ENCODE data around the gene PGAP3. TPM values are rescaled to one million over a fixed set of nuclear protein-coding genes. Genes with fewer than 3 reads are reported as not detected.

Gene PGAP3
- total RNA-seq, 1 experiment from 2014 or later, result 20.2 TPM

DNA sequence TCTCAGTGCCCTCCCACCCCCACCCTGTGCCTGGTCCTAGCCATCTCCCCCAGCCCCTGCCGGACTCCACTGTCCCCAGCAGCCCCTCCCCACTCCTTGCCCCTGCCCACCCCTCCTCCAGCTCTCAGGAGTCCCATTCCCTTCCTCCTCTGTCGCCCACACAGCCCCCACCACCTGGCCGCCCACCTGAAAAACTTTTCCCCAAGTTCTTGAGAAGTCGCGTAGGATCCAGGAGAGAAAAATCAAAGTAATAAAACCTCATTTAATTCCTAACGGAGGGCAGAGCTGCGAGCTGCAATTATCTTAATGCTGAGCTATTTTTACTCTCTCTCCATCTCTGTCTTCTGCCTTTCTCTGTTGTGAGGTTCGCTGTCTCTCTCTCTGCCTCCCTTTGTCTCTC is 63.5 kb downstream of the PGAP3 start:
- Histone ChIP-seq H3K4me1 (ENCODE audit: low read length) (peaks cover 43% of the 10 kb centered on the region), H3K4me2 (ENCODE audit: low read depth, low read length, poor library complexity, severe bottlenecking) (peak overlapping the region; percentile 66), H3K27me3 (ENCODE audit: low read length) (no peaks in the 10 kb centered on the region), H3K9me2 (replicated peaks; ENCODE audit: insufficient read depth, low read length) (no peaks in the 10 kb centered on the region), H2AFZ (ENCODE audit: low read length) (no peak overlapping the region), H3K27ac (ENCODE audit: low read length) (no peak overlapping the region), H3K4me3 (ENCODE audit: low read length) (no peak overlapping the region), H3K9ac (ENCODE audit: low read length) (no peak overlapping the region), H3K36me3 (ENCODE audit: insufficient read depth, low read length) (no peaks in the 10 kb centered on the region), H4K20me1 (ENCODE audit: insufficient read depth, low read depth, low read length) (no peaks in the 10 kb centered on the region), H3K9me3 (ENCODE audit: low read length) (no peaks in the 10 kb centered on the region), H3K79me2 (ENCODE audit: low read length) (no peaks in the 10 kb centered on the region)
- no peak for DNase-seq

DNA sequence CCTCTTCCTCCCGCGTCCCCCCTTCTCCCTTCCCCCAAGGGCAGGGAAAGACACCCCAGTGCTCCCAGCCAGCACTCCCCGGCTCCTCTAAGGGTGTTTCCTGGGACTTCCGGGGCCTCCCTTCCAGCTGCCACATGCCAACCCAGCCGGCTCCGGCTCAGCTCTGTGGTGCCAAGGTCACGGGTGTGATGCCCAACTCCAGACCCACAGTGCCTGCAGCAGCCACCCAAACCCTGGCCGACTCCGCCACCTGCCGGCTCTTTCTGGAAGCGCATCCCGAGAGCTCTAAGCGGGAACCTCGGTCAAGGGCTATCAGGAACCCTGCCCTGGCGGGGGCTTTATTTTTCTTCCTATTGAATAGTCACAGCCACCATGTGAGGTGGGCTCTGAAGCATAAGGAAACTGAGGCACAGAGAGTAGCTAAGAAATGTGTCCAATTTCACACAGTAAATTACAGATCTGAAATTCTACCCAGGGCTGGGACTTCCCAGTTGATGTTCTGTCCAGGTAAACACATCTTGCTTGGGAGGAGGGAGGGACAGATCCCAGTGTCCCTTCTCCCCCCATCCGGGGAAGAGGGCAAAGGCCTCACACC is 64.4 kb downstream of the PGAP3 start:
- Histone ChIP-seq H3K36me3 (ENCODE audit: insufficient read depth, low read length) (no peaks in the 10 kb centered on the region), H3K27me3 (ENCODE audit: low read length) (0 out of 2 replicates have a peak, but pooled peaks cover 4% of the 10 kb centered on the region), H3K27ac (ENCODE audit: low read length) (no peak overlapping the region), H2AFZ (ENCODE audit: low read length) (peak overlapping the region; percentile 61; the same call in 1 of the 2 replicates), H3K4me2 (ENCODE audit: low read depth, low read length, poor library complexity, severe bottlenecking) (peak overlapping the region; percentile 66), H4K20me1 (ENCODE audit: insufficient read depth, low read depth, low read length) (no peaks in the 10 kb centered on the region), H3K9me2 (replicated peaks; ENCODE audit: insufficient read depth, low read length) (no peaks in the 10 kb centered on the region), H3K4me1 (ENCODE audit: low read length) (peaks cover 42% of the 10 kb centered on the region), H3K4me3 (ENCODE audit: low read length) (0 out of 2 replicates have a peak overlapping the region, but pooled peaks have one; percentile 50), H3K9me3 (ENCODE audit: low read length) (no peaks in the 10 kb centered on the region), H3K9ac (ENCODE audit: low read length) (peak overlapping the region; percentile 48), H3K79me2 (ENCODE audit: low read length) (no peaks in the 10 kb centered on the region)
- peak; percentile 96 for DNase-seq

DNA sequence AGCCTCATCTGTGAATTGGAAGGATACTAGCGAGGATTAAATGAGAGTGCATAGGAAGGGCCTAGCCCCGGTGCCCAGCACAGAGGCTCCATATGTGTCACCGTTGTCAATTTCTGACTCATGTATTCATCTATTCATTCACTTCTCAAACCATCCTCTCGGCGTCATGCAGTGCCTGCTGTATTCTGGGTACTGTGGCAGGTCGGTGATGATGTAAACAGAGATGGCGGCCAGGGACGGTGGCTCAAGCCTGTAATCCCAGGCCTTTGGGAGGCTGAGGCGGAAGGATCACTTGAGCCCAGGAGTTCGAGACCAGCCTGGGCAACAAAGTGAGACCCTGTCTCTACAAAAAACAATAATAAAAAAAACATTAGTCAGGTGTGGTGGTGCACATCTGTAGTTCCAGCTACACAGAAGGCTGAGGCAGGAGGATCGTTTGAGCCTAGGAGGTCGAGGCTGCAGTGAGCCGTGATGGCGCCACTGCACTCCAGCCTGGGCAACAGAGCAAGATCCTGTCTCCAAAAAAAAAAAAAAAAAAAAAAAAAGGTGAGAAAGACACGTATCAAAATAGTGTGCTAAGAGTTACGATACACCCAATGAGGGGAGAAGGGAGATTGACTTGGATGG is 65.4 kb downstream of the PGAP3 start:
- peak overlapping the region; percentile 96 for H3K4me2 ChIP-seq (ENCODE audit: low read depth, low read length, poor library complexity, severe bottlenecking)
- no peaks in the 10 kb centered on the region for H3K36me3 ChIP-seq (ENCODE audit: insufficient read depth, low read length)
- peak overlapping the region; percentile 73 for H3K27ac ChIP-seq (ENCODE audit: low read length)
- no peaks in the 10 kb centered on the region for H3K9me2 ChIP-seq (replicated peaks; ENCODE audit: insufficient read depth, low read length)
- H3K27me3 ChIP-seq (ENCODE audit: low read length), result 0 out of 2 replicates have a peak, but pooled peaks cover 4% of the 10 kb centered on the region
- no peaks in the 10 kb centered on the region for H3K79me2 ChIP-seq (ENCODE audit: low read length)
- H3K4me1 ChIP-seq (ENCODE audit: low read length), result peaks cover 40% of the 10 kb centered on the region
- peak; percentile 69 for DNase-seq
- no peaks in the 10 kb centered on the region for H4K20me1 ChIP-seq (ENCODE audit: insufficient read depth, low read depth, low read length)
- peak overlapping the region; percentile 73 for H3K9ac ChIP-seq (ENCODE audit: low read length)
- H3K9me3 ChIP-seq (ENCODE audit: low read length), result no peaks in the 10 kb centered on the region
- H3K4me3 ChIP-seq (ENCODE audit: low read length), result peak overlapping the region; percentile 67; the same call in 1 of the 2 replicates
- peak overlapping the region; percentile 99 for H2AFZ ChIP-seq (ENCODE audit: low read length)

DNA sequence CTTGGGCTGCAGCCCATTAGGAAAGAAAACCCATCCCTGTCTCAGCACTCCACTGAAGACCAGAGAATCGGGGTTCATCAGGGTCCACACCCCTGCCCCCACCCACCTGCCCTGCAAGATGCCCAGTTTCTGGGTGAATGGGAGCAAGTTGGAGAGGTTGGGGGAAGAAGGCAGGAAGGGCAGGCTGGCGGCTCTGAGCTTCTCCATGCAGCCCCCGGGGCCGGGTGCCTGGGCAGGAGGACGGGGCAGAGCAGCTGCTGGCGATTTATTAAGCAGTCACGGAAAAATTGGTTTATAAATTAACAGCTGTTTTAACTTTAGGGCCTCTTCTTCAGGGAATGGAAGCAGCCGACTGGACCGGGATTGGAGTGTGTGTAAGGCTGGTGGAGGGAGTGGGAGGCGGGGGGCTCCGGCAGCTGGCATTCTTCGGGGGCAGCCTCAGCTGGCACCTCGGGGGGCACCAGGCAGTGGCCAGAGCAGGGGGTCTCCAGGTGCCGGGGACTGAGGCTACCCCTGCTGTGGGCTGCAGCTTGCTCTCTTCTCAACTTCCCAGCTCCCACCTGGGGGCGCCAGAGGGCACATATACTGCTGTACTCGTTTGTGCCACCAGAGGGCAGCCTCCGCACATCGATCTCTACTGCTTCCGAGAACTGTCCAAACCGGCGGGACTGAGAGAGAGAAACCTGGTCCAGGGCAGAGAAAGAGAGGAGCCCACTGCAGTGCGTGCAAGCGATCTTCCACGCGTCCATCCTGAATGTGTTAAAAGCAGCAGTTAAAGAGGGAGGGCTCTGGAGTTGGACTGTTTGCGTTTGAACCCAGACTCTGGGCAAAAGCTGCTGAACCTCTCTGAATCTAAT is 66.1 kb downstream of the PGAP3 start:
- Histone ChIP-seq H3K9me2 (replicated peaks; ENCODE audit: insufficient read depth, low read length) (no peaks in the 10 kb centered on the region), H3K79me2 (ENCODE audit: low read length) (no peaks in the 10 kb centered on the region), H3K4me2 (ENCODE audit: low read depth, low read length, poor library complexity, severe bottlenecking) (peak overlapping the region; percentile 96), H3K9ac (ENCODE audit: low read length) (peak overlapping the region; percentile 73), H3K4me1 (ENCODE audit: low read length) (peaks cover 44% of the 10 kb centered on the region), H3K27ac (ENCODE audit: low read length) (peak overlapping the region; percentile 73), H4K20me1 (ENCODE audit: insufficient read depth, low read depth, low read length) (no peaks in the 10 kb centered on the region), H3K9me3 (ENCODE audit: low read length) (no peaks in the 10 kb centered on the region), H3K4me3 (ENCODE audit: low read length) (peak overlapping the region; percentile 67; the same call in 1 of the 2 replicates), H3K27me3 (ENCODE audit: low read length) (0 out of 2 replicates have a peak, but pooled peaks cover 4% of the 10 kb centered on the region), H3K36me3 (ENCODE audit: insufficient read depth, low read length) (no peaks in the 10 kb centered on the region), H2AFZ (ENCODE audit: low read length) (peak overlapping the region; percentile 99)
- DNase-seq, result peak; percentile 95

Small RNA genes lying within 50 kb of the gene (small RNA-seq; reads per million reads assigned to genes)
- not detected for gene MIR4728

Other genes starting within 250 kb of the PGAP3 start
- 26.0 and 40.0 TPM in 2 replicates for gene MED1, start 236.8 kb downstream of the PGAP3 start, total RNA-seq (2014; rRNA removed; shearing (Covaris generic); ENCODE audit: low replicate concordance)
- gene CDK12, start 226.6 kb downstream of the PGAP3 start, total RNA-seq (2014; rRNA removed; shearing (Covaris generic); ENCODE audit: low replicate concordance), result 58.8 and 67.0 TPM in 2 replicates
- not detected in 2 replicates for gene NEUROD2, start 80.1 kb downstream of the PGAP3 start, total RNA-seq (2014; rRNA removed; shearing (Covaris generic); ENCODE audit: low replicate concordance)
- not detected in 2 replicates for gene PPP1R1B, start 61.1 kb downstream of the PGAP3 start, total RNA-seq (2014; rRNA removed; shearing (Covaris generic); ENCODE audit: low replicate concordance)
- gene STARD3, start 50.9 kb downstream of the PGAP3 start, total RNA-seq (2014; rRNA removed; shearing (Covaris generic); ENCODE audit: low replicate concordance), result 42.9 and 43.5 TPM in 2 replicates
- 1.5 and 1.9 TPM in 2 replicates for gene TCAP, start 22.7 kb downstream of the PGAP3 start, total RNA-seq (2014; rRNA removed; shearing (Covaris generic); ENCODE audit: low replicate concordance)
- 6.8 TPM in 1 of 2 replicates, not detected in the other for gene PNMT, start 19.6 kb downstream of the PGAP3 start, total RNA-seq (2014; rRNA removed; shearing (Covaris generic); ENCODE audit: low replicate concordance)
- 7.3 and 10.9 TPM in 2 replicates for gene ERBB2, start 12.0 kb upstream of the PGAP3 start, total RNA-seq (2014; rRNA removed; shearing (Covaris generic); ENCODE audit: low replicate concordance)
- 77.8 and 78.6 TPM in 2 replicates for gene MIEN1, start 42.5 kb upstream of the PGAP3 start, total RNA-seq (2014; rRNA removed; shearing (Covaris generic); ENCODE audit: low replicate concordance)
- gene GRB7, start 49.9 kb upstream of the PGAP3 start, total RNA-seq (2014; rRNA removed; shearing (Covaris generic); ENCODE audit: low replicate concordance), result 0.18 and 1.5 TPM in 2 replicates
- 83.0 and 137 TPM in 2 replicates for gene IKZF3, start 176.3 kb upstream of the PGAP3 start, total RNA-seq (2014; rRNA removed; shearing (Covaris generic); ENCODE audit: low replicate concordance)
- 3.9 and 10.4 TPM in 2 replicates for gene ZPBP2, start 180.1 kb upstream of the PGAP3 start, total RNA-seq (2014; rRNA removed; shearing (Covaris generic); ENCODE audit: low replicate concordance)
- 14.8 and 21.3 TPM in 2 replicates for gene GSDMB, start 230.6 kb upstream of the PGAP3 start, total RNA-seq (2014; rRNA removed; shearing (Covaris generic); ENCODE audit: low replicate concordance)
- gene ORMDL3, start 239.5 kb upstream of the PGAP3 start, total RNA-seq (2014; rRNA removed; shearing (Covaris generic); ENCODE audit: low replicate concordance), result 41.4 and 46.8 TPM in 2 replicates
- 0.86 TPM in 1 of 2 replicates, not detected in the other for gene LRRC3C, start 239.7 kb upstream of the PGAP3 start, total RNA-seq (2014; rRNA removed; shearing (Covaris generic); ENCODE audit: low replicate concordance)